ENCODE measurements around the gene SORCS1.

Gene SORCS1

GRCh38 chr10:106982268-106982667 lies 182.2 kb downstream of the SORCS1 start:
- DNase-seq: no peak

GRCh38 chr10:106981452-106982075 lies 182.9 kb downstream of the SORCS1 start:
- DNase-seq: no peak

- no peak for DNase-seq
Observed at GRCh38 chr10:106980495-106981451, 183.7 kb downstream of the SORCS1 start.

GRCh38 chr10:106978756-106979155 lies 185.8 kb downstream of the SORCS1 start:
- DNase-seq: no peak

- DNase-seq: no peak
Observed at GRCh38 chr10:106973716-106974115, 190.8 kb downstream of the SORCS1 start.

GRCh38 chr10:106973288-106973687 lies 191.2 kb downstream of the SORCS1 start:
- DNase-seq: no peak

GRCh38 chr10:106972381-106972780 lies 192.1 kb downstream of the SORCS1 start:
- no peak for DNase-seq

GRCh38 chr10:106971411-106971831 lies 193.1 kb downstream of the SORCS1 start:
- no peak for DNase-seq

GRCh38 chr10:106967452-106967851 lies 197.1 kb downstream of the SORCS1 start:
- DNase-seq: no peak

- no peak for DNase-seq
Observed at GRCh38 chr10:106960812-106961211, 203.7 kb downstream of the SORCS1 start.

GRCh38 chr10:106959521-106959920 lies 205.0 kb downstream of the SORCS1 start:
- no peak for DNase-seq

- no peak for DNase-seq
Observed at GRCh38 chr10:106958589-106959361, 205.7 kb downstream of the SORCS1 start.

GRCh38 chr10:106957823-106958588 lies 206.5 kb downstream of the SORCS1 start:
- no peak for DNase-seq

- DNase-seq: no peak
Observed at GRCh38 chr10:106956216-106956915, 208.1 kb downstream of the SORCS1 start.

- DNase-seq: no peak
Observed at GRCh38 chr10:106955133-106955532, 209.4 kb downstream of the SORCS1 start.

- no peak for DNase-seq
Observed at GRCh38 chr10:106952033-106952432, 212.5 kb downstream of the SORCS1 start.

GRCh38 chr10:106949680-106950478 lies 214.6 kb downstream of the SORCS1 start:
- DNase-seq: no peak

- DNase-seq: no peak
Observed at GRCh38 chr10:106947643-106948042, 216.9 kb downstream of the SORCS1 start.

- no peak for DNase-seq
Observed at GRCh38 chr10:106942035-106942662, 222.4 kb downstream of the SORCS1 start.

GRCh38 chr10:106941297-106942034 lies 223.0 kb downstream of the SORCS1 start:
- no peak for DNase-seq
